ENCODE measurements around the gene PIGW. TPM values are rescaled to one million over a fixed set of nuclear protein-coding genes. Genes with fewer than 3 reads are reported as not detected.
"Not testable (repeated sequence)": the region's sequence is repeated elsewhere in the genome, so short reads cannot be mapped to it uniquely, and the experiment has no call there.

The PIGW gene
- total RNA-seq, 1 experiment from 2014 or later: 23.4 TPM

DNA sequence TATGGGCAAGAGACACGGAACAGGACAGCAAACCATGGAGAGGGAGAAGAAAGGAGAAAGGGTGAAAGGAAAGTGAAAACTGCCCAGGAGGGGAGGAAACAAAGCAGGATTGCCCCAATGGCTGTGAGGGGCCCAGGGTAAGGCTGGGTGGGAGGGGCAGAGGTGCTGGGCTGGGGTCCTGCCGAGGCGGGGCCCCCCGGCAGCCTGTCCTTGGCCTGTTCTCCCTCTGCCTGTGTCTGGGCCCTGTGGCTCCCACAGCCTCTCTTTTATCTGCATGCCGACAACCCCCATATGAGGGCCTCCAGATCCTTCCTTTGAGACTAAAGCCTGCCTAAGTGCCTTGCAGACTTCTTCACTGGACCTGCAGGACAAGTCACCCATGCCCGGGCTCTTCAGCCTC is 32.8 kb upstream of the PIGW start:
- no peak overlapping the region for H3K4me3 ChIP-seq
- no peaks in the 10 kb centered on the region for H3K27me3 ChIP-seq
- peaks cover 46% of the 10 kb centered on the region for H3K36me3 ChIP-seq
- no peak overlapping the region for H3K27ac ChIP-seq
- H3K4me1 ChIP-seq: no peaks in the 10 kb centered on the region
- no peaks in the 10 kb centered on the region for H3K9me3 ChIP-seq (replicated peaks)
- DNase-seq: no peak

DNA sequence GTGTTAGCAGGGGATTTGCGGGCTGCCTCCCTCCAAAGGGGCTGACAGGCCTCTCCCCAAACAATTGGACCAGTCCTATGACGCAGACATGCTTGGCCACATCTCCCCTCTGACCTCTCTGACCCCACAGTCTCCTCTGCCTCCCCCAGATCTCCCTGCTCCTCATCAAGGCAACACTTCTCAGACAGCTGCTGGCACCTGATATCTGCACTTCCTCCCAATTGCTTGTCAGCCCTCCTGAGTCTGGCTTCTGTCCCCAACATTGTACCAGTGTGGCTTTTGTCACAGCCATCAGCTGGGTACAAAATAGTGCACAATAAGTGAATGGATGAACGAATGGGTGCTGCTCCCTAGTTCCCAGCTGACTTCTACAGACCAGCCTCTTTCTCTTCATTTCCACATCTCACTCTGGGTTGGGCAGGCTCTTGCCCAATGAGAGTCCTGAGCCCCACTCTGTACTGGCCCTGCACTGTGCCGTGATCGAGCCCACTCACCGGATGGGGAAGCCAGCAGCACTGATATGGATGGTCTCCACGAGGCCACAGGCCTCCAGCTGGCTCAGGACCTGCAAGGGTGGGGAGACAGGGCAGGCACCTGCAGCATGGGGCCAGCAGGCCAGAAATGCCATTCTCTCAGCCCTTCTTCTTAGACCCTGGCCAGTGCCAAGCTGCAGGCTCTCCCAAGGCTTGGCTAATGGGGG is 31.2 kb upstream of the PIGW start:
- Histone ChIP-seq H3K4me3 (no peak overlapping the region), H3K27me3 (no peaks in the 10 kb centered on the region), H3K36me3 (peaks cover 42% of the 10 kb centered on the region), H3K4me1 (no peaks in the 10 kb centered on the region), H3K27ac (no peak overlapping the region), H3K9me3 (replicated peaks) (no peaks in the 10 kb centered on the region)
- DNase-seq: no peak

- DNase-seq: no peak
- no peaks in the 10 kb centered on the region for H3K27me3 ChIP-seq
- H3K36me3 ChIP-seq: peaks cover 44% of the 10 kb centered on the region
- H3K4me3 ChIP-seq: no peak overlapping the region
- no peak overlapping the region for H3K27ac ChIP-seq
- no peaks in the 10 kb centered on the region for H3K9me3 ChIP-seq (replicated peaks)
- H3K4me1 ChIP-seq: no peaks in the 10 kb centered on the region
Observed at GRCh38 chr17:36504156-36504545, 30.6 kb upstream of the PIGW start.

DNA sequence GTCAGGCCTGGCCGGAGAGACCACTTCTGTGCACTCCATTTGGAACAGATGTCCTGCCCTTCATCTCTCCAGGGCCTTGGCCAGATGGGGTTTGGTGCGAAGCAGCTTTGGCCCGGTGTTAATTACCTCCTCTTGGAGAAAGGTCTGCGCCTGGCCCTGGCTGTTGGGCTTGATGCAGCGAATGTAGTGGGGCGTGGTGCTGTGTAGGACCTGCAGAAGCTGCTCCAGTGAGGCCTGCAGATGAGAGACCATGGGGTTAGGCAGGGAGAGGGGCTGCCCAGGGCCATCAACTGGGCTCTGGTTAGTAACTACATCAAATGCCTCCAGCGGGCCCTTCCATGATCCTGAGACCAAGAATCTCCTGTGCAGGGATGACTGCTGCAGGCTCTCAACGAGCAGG is 29.6 kb upstream of the PIGW start:
- Histone ChIP-seq H3K4me3 (no peak overlapping the region), H3K27me3 (no peaks in the 10 kb centered on the region), H3K4me1 (no peaks in the 10 kb centered on the region), H3K27ac (no peak overlapping the region), H3K9me3 (replicated peaks) (no peaks in the 10 kb centered on the region), H3K36me3 (peaks cover 45% of the 10 kb centered on the region)
- DNase-seq: no peak

DNA sequence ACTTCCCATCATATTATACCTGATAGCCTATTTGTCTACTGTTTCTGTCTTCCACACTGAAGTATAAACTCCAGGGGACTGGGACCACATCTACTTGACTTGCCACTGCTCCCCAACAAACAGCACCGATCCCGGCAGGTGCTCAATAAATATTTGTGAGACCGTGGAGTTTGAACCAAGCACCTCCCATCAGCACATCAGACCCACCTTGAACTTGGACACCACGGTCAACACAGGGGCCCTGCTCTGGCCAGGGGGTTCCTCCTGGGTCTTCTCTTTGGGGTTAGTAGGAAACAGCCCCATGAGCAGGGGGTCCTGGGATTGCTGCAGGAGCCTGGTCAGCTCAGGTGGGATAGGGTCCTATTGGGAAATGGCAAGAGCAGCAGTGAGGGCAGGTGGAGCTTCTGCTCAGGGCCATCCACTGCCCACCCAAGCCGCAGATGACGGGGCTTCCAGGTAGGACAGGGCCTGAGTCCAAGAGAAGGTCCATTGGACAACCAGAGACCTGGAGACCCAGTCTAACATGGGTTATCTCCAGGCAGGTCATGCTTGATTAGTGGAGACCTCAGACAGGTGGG is 28.4 kb upstream of the PIGW start:
- DNase-seq: no peak
- peaks cover 39% of the 10 kb centered on the region for H3K36me3 ChIP-seq

GRCh38 chr17:36506831-36507230 is 28.0 kb upstream of the PIGW start:
- Histone ChIP-seq H3K36me3 (peaks cover 35% of the 10 kb centered on the region), H3K4me3 (no peak overlapping the region), H3K9me3 (replicated peaks) (no peaks in the 10 kb centered on the region), H3K4me1 (no peaks in the 10 kb centered on the region), H3K27me3 (no peaks in the 10 kb centered on the region), H3K27ac (no peak overlapping the region)
- DNase-seq: no peak

More for the DNA sequence above, 28.4 kb upstream of the PIGW start:
- Histone ChIP-seq H3K27ac (no peak overlapping the region), H3K4me3 (no peak overlapping the region), H3K27me3 (no peaks in the 10 kb centered on the region), H3K4me1 (no peaks in the 10 kb centered on the region), H3K9me3 (replicated peaks) (no peaks in the 10 kb centered on the region)

- peaks cover 33% of the 10 kb centered on the region for H3K36me3 ChIP-seq
Observed at GRCh38 chr17:36507266-36507665, 27.5 kb upstream of the PIGW start.

DNA sequence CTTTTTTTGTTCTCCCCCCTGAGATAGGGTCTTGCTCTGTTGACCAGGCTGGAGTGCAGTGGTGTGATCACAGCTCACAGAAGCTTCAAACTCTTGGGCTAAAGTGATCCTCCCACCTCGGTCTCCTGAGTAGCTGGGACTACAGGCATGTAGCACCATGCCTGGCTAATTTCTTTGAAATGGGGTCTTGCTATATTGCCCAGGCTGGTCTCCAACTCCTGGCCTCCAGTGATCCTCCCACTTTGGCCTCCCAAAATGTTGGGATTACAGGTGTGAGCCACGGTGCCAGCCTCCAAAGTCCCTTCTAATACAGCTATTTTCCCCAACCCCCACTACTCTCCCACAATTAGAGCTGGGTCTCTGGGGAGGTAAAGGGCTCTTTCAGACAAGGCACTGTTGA is 26.3 kb upstream of the PIGW start:
- not testable (repeated sequence) for H3K27ac ChIP-seq; H3K27me3 ChIP-seq; H3K4me3 ChIP-seq; H3K9me3 ChIP-seq (replicated peaks); H3K4me1 ChIP-seq; DNase-seq
- H3K36me3 ChIP-seq: peaks cover 32% of the 10 kb centered on the region

More at GRCh38 chr17:36507266-36507665, 27.5 kb upstream of the PIGW start:
- Histone ChIP-seq H3K9me3 (replicated peaks) (no peaks in the 10 kb centered on the region), H3K27me3 (no peaks in the 10 kb centered on the region), H3K27ac (no peak overlapping the region), H3K4me1 (no peaks in the 10 kb centered on the region), H3K4me3 (no peak overlapping the region)
- DNase-seq: no peak

- Histone ChIP-seq H3K4me1 (no peaks in the 10 kb centered on the region), H3K27me3 (no peaks in the 10 kb centered on the region), H3K4me3 (no peak overlapping the region), H3K36me3 (peaks cover 23% of the 10 kb centered on the region), H3K27ac (no peak overlapping the region), H3K9me3 (replicated peaks) (no peaks in the 10 kb centered on the region)
- DNase-seq: no peak
Observed at GRCh38 chr17:36509272-36509985, 25.4 kb upstream of the PIGW start.

GRCh38 chr17:36510636-36511035 is 24.2 kb upstream of the PIGW start:
- Histone ChIP-seq H3K36me3 (peaks cover 25% of the 10 kb centered on the region), H3K27ac (no peak overlapping the region), H3K9me3 (replicated peaks) (no peaks in the 10 kb centered on the region), H3K27me3 (no peaks in the 10 kb centered on the region), H3K4me3 (no peak overlapping the region), H3K4me1 (no peaks in the 10 kb centered on the region)
- DNase-seq: peak in 1 of 2 experiments; percentile 26

GRCh38 chr17:36511216-36511615 is 23.6 kb upstream of the PIGW start:
- Histone ChIP-seq H3K36me3 (peaks cover 29% of the 10 kb centered on the region), H3K9me3 (replicated peaks) (no peaks in the 10 kb centered on the region), H3K27ac (no peak overlapping the region), H3K27me3 (no peaks in the 10 kb centered on the region), H3K4me3 (no peak overlapping the region), H3K4me1 (no peaks in the 10 kb centered on the region)
- no peak for DNase-seq

DNA sequence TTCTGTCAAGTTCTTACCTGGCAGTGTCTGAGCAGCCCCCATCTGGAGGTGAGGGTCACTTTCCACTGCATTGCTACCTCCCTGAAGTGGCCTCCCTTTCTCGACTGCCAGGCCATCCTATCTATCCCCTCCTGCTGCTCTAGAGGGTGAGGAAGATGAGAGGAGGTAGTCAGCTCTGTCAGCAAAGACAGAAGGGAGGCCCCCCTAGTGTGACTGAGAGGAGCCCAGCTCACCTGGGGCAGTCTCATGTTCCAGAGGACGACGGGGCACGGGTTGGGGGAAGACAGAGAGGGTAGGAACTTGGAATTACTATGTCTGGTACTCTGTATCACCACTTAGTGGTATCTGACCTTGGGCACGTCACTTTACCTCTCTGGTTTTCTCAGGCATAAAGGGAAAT is 22.1 kb upstream of the PIGW start:
- Histone ChIP-seq H3K4me3 (no peak overlapping the region), H3K36me3 (peaks cover 38% of the 10 kb centered on the region), H3K27ac (no peak overlapping the region), H3K4me1 (no peaks in the 10 kb centered on the region), H3K27me3 (no peaks in the 10 kb centered on the region), H3K9me3 (replicated peaks) (no peaks in the 10 kb centered on the region)
- no peak for DNase-seq

DNA sequence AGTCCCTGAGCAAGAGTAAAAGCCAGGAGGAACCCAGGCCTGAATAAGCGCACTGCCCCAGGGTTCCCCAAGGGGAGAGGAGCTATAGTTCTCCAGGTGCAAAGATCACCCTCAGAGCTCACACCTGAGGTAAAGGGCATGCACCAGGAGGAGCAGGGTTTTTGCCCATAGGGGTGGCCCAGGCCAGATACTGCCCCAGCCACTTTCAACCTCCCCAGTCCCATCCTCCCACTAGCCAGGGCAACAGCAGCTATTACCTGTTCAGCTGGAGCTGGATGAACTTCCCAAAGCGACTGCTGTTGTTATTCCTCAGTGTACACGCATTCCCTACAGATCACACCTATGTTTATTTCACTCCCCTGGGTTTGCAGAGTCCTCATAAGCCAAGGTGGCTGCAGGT is 19.9 kb upstream of the PIGW start:
- Histone ChIP-seq H3K4me3 (no peak overlapping the region), H3K27ac (no peak overlapping the region), H3K27me3 (no peaks in the 10 kb centered on the region), H3K9me3 (replicated peaks) (no peaks in the 10 kb centered on the region), H3K4me1 (no peaks in the 10 kb centered on the region), H3K36me3 (peaks cover 38% of the 10 kb centered on the region)
- no peak for DNase-seq

GRCh38 chr17:36515837-36516236 is 18.9 kb upstream of the PIGW start:
- H3K4me3 ChIP-seq: no peak overlapping the region
- peaks cover 47% of the 10 kb centered on the region for H3K36me3 ChIP-seq
- no peaks in the 10 kb centered on the region for H3K4me1 ChIP-seq
- DNase-seq: no peak
- H3K9me3 ChIP-seq (replicated peaks): no peaks in the 10 kb centered on the region
- no peaks in the 10 kb centered on the region for H3K27me3 ChIP-seq
- no peak overlapping the region for H3K27ac ChIP-seq

DNA sequence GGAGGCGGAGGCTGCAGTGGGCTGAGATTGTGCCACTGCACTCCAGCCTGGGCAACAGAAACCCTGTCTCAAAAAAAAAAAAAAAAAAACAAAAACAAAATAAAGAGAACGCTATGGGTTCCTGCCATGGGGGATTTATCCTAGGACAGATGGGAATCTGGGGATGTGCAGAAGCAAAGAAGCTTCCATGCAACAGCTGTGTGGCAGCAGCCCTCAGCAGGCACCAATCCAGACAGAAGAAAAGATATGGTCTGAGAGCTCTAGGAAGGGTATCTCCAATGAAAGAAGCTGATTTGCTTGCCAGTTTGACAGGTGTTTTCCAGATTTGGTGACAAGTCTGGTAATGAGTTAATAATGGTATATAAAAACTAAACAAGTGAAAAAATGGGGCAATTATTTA is 11.7 kb upstream of the PIGW start:
- H3K27me3 ChIP-seq: no peaks in the 10 kb centered on the region
- peaks cover 83% of the 10 kb centered on the region for H3K36me3 ChIP-seq
- H3K27ac ChIP-seq: no peak overlapping the region
- peak in 1 of 2 experiments; percentile 29 for DNase-seq
- no peaks in the 10 kb centered on the region for H3K9me3 ChIP-seq (replicated peaks)
- peaks cover 6% of the 10 kb centered on the region for H3K4me1 ChIP-seq
- H3K4me3 ChIP-seq: no peak overlapping the region
